ENCODE measurements around the gene TMEM169. TPM values are rescaled to one million over a fixed set of nuclear protein-coding genes. Genes with fewer than 3 reads are reported as not detected.
"Not testable (repeated sequence)": the region's sequence is repeated elsewhere in the genome, so short reads cannot be mapped to it uniquely, and the experiment has no call there.

Gene TMEM169
- total RNA-seq, 2 experiments from 2014 or later: 1.1 to 2.0 TPM

DNA sequence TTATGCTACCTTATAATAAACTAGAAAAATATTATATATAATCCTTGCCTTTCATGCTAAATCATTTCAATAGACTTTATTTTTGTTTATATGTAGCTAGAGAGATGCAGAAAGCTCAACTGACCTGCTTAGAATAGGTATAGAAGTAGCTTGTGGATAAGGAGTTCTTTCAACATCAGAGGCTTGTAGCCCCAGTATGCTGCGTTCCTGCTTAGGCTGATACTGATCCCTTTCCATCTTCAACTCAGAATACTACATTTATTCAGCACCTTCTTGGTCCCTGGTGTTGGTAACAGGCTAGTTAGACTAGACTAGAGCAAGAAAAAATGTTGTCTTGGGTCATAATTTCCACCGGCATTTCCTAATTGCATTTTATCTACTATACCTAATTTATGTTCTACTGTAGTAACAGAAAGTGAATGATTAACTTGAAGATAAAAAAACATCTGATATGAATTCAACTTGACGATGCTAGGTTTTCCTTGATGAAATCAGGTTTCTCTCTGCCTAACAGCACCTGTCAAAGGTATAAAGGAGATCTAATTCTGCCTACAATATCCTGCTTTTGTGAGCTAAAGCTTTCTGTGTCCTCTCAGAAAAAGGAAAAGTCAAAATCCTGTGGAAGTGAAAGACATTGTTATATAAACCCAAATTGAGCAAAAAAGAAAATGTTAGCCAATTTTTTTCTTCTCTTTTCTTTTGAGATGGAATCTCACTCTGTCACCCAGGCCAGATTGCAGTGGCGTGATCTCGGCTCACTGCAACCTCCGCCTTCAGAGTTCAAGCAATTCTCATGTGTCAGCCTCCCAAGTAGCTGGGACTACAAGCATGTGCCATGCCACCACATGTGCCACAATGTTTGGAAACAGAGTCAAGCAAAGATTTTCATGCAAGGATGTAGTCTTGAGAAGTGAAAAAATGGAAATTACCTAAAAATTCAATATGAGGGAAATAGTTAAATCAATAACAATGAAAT is 5.9 kb upstream of the TMEM169 start:
- H3K36me3 Mint-ChIP-seq: peaks cover 31% of the 10 kb centered on the region
- DNase-seq (no peak), ATAC-seq (ENCODE audit: low read depth) (no peak)
- H3K27me3 Mint-ChIP-seq: no peaks in the 10 kb centered on the region
- H3K4me3 Mint-ChIP-seq: no peak overlapping the region
- no peaks in the 10 kb centered on the region for H3K9me3 Mint-ChIP-seq
- H3K4me1 Mint-ChIP-seq: peaks cover 27% of the 10 kb centered on the region
- H3K27ac Mint-ChIP-seq: no peak overlapping the region
- POLR2A ChIA-PET: interaction anchor here (1.2 kb wide), 1 partner anchor 8 kb away, joined by 4 read pairs; no protein-coding TSS in a partner anchor

DNA sequence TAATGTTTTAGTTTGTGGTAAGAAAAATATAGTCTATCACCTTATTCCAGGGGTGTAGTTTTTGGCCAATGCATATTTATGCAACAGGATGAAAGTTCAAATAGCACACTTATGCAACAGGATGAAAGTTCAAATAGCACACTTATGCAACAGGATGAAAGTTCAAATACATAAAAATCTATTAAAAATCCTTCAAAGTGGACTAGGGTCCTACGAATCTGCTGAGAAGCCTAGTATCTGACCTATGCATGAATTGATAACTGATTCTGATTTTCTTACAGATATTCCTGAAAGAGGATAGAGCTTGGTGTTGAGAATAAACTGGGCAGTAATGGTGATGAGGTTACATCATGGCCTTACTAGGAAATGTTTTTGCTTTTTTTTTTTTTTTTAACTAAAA is 2.9 kb upstream of the TMEM169 start:
- H3K9me3 Mint-ChIP-seq: no peaks in the 10 kb centered on the region
- peaks cover 46% of the 10 kb centered on the region for H3K4me1 Mint-ChIP-seq
- no peak for ATAC-seq (ENCODE audit: low read depth)
- POLR2A ChIA-PET: no interaction called here
- no peak for DNase-seq
- H3K27me3 Mint-ChIP-seq: peaks cover 2% of the 10 kb centered on the region
- peaks cover 23% of the 10 kb centered on the region for H3K36me3 Mint-ChIP-seq
- no peak overlapping the region for H3K4me3 Mint-ChIP-seq
- H3K27ac Mint-ChIP-seq: no peak overlapping the region

DNA sequence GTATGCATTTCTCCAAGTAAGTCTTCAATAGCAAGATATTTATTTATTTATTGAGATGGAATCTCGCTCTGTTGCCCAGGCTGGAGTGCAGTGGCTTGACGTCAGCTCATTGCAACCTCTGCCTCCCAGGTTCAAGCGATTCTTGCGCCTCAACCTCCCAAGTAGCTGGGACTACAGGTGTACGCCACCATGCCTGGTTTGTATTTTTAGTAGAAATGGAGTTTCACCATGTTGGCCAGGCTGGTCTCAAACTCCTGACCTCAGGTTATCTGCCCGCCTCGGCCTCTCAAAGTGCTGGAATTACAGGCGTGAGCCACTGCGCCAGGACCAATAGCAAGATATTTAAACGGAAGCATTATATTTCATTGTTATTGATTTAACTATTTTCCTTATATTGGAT is 1.7 kb upstream of the TMEM169 start:
- Mint-ChIP-seq H3K4me1 (peaks cover 47% of the 10 kb centered on the region), H3K4me3 (peak overlapping the region; percentile 42), H3K36me3 (peaks cover 15% of the 10 kb centered on the region)
- DNase-seq; ATAC-seq (ENCODE audit: low read depth); POLR2A ChIA-PET; H3K27me3 Mint-ChIP-seq; H3K9me3 Mint-ChIP-seq; H3K27ac Mint-ChIP-seq: not testable (repeated sequence)

DNA sequence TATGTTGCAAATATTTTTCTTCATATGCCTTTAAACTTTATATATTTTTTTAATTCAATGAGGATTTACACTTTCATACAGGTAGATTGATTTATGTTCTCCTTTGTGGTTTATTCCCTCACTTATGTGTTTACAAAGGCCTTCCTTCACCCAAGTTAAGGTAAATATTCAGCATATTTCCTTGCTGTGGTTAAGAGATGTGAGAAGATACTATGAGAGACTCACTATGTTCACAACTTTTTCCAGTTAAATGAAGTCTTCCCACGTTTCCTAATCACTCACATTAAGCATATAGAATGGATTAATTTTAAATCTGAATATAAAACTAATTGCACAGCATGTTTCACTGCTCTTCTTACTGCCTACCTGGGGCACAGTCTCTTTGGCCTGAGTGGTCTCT is 707 bp upstream of the TMEM169 start:
- POLR2A ChIA-PET: interaction anchor here (0.8 to 1.7 kb wide), 9 partner anchors 9 to 417 kb away, joined by 3 to 13 read pairs (median 5); partner anchors contain the start of genes RPL37A and XRCC5
- Mint-ChIP-seq H3K9me3 (no peaks in the 10 kb centered on the region), H3K4me1 (peaks cover 46% of the 10 kb centered on the region), H3K27ac (peak overlapping the region; percentile 88), H3K36me3 (peaks cover 10% of the 10 kb centered on the region), H3K4me3 (peak overlapping the region; percentile 96), H3K27me3 (peaks cover 2% of the 10 kb centered on the region)
- DNase-seq (no peak), ATAC-seq (ENCODE audit: low read depth) (no peak)

DNA sequence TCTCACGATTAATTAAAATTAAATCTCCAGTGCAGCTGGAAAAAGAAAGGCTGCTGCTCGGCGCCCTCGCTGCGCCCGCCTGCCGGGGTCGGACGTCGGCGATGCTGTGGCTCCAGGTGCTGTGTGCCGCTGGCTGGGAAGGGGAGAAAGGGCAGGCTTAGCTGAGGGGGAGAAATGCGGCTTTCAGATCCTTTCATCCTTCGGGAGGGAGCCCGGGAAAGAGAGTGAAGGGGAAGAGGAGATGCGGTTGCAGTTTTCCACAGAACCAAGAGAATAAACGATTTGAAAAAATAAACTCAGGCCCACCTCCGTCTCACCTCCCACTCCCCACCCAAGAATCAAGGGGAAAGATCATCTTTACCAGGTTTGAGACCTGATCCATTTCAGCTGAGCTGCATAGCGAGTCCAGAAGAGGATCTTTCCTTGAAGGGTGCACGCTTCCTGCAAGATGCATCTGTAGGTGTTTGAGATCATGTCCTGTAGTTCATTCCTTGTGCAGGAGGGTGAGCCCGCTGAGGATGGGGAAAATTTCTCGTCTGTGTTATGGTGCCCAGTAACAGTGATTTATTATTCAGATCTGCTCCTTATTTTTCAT is 495 bp downstream of the TMEM169 start:
- Mint-ChIP-seq H3K27me3 (peaks cover 2% of the 10 kb centered on the region), H3K36me3 (peaks cover 5% of the 10 kb centered on the region), H3K27ac (peak overlapping the region; percentile 88), H3K4me1 (peaks cover 46% of the 10 kb centered on the region), H3K9me3 (no peaks in the 10 kb centered on the region), H3K4me3 (peak overlapping the region; percentile 96)
- ATAC-seq (ENCODE audit: low read depth) (peak; percentile 9), DNase-seq (no peak)
- POLR2A ChIA-PET: interaction anchor here (0.7 to 1.7 kb wide), 8 partner anchors 8 to 416 kb away, joined by 3 to 13 read pairs (median 6); partner anchors contain the start of genes RPL37A and XRCC5

DNA sequence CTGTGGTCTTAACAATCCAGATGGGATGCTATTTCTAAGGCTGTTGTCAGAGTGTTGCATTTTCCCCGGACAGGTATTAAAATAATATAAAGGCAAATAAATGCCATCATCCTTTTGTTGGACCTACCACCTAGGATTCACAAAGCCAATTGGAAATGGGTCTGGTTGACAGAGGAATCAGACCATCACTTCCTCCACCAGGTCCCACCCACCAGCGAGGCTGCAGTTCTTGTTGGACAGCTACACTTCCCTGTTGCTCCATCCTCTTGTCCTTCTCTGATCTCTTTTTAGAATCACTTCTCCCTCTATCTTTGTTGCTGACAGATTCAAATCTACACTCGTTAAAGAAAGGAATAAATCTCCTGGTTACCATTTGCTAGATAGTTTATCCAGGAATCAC is 1.1 kb downstream of the TMEM169 start:
- no peak for ATAC-seq (ENCODE audit: low read depth)
- Mint-ChIP-seq H3K27ac (peak overlapping the region; percentile 88), H3K4me1 (peaks cover 45% of the 10 kb centered on the region), H3K27me3 (peaks cover 2% of the 10 kb centered on the region), H3K9me3 (no peaks in the 10 kb centered on the region), H3K4me3 (peak overlapping the region; percentile 96), H3K36me3 (peaks cover 5% of the 10 kb centered on the region)
- POLR2A ChIA-PET: interaction anchor here (1.5 to 3.9 kb wide), 2 partner anchors 24 to 27 kb away, joined by 3 to 21 read pairs; partner anchors contain the start of gene XRCC5
- DNase-seq: no peak

DNA sequence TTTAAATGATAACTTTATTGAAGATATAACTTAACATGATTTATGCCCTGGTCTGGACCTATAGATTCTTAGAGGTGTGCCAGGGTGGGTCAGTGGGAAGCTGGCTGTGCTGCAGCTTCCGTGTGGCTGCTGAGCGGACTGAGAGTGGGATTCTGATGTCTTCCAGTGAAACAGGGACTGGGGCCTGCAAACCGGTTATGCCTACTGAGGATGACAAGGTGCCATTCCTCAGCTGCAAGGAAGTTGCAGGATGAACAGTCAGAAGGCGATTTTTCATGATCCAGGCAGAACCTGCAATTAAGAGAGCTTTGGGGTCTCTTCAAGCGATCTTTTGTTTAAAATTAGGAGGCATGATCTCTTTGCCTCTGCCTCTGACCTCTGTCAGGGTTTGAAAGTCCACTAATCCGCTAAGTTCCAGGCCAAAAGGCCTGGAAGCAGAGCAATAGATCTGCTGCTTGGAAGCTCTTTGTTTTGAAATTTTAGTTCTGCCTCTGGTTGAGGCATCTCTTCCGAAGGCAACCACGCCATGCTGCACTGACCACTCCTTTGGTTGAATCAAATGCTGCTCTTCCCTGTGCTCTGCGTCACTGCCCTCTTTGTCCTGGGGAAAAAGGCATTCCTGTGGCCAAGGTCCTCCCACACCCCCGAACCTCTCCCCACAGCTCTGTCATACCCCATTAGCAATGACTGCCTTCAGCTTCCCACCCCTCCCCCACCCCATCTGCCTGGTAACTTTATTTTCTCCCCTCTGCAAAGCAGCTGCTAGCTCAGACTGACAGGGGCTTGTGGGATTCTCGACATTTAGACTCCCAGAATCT is 2.0 kb downstream of the TMEM169 start:
- peaks cover 43% of the 10 kb centered on the region for H3K4me1 Mint-ChIP-seq
- H3K36me3 Mint-ChIP-seq: peaks cover 5% of the 10 kb centered on the region
- H3K9me3 Mint-ChIP-seq: no peaks in the 10 kb centered on the region
- DNase-seq: no peak
- POLR2A ChIA-PET: interaction anchor here (1.0 to 3.9 kb wide), 5 partner anchors 9 to 59 kb away, joined by 3 to 21 read pairs (median 4); partner anchors contain the start of gene XRCC5
- peaks cover 2% of the 10 kb centered on the region for H3K27me3 Mint-ChIP-seq
- ATAC-seq (ENCODE audit: low read depth): no peak
- H3K4me3 Mint-ChIP-seq: peak overlapping the region; percentile 36
- H3K27ac Mint-ChIP-seq: peak overlapping the region; percentile 96

DNA sequence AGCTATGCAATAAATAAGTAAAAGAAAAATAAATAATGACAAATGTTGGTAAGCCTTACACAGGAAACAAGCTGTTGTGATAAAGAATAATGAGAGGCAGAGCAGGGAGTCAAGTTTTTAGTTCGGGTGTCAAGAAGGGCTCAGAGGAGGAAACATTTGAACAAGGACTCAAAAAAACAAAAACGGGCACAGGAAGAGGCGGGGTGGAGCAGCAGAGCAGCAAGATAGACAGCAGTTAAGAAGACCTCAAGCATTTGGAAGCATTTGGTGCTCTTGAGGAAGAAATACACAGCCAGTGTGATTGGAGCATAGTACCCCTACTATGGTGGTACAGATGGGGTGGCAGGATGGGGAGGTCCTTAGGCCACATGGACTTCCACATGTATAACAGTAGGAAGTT is 2.8 kb downstream of the TMEM169 start:
- Mint-ChIP-seq H3K9me3 (no peaks in the 10 kb centered on the region), H3K27ac (peak overlapping the region; percentile 96), H3K4me3 (peak overlapping the region; percentile 70), H3K4me1 (peaks cover 41% of the 10 kb centered on the region), H3K27me3 (peaks cover 2% of the 10 kb centered on the region), H3K36me3 (peaks cover 2% of the 10 kb centered on the region)
- ATAC-seq (ENCODE audit: low read depth): peak; percentile 35
- POLR2A ChIA-PET: interaction anchor here (0.5 to 3.9 kb wide), 7 partner anchors 10 to 1896 kb away, joined by 3 to 21 read pairs (median 4); partner anchors contain the start of gene XRCC5
- no peak for DNase-seq

DNA sequence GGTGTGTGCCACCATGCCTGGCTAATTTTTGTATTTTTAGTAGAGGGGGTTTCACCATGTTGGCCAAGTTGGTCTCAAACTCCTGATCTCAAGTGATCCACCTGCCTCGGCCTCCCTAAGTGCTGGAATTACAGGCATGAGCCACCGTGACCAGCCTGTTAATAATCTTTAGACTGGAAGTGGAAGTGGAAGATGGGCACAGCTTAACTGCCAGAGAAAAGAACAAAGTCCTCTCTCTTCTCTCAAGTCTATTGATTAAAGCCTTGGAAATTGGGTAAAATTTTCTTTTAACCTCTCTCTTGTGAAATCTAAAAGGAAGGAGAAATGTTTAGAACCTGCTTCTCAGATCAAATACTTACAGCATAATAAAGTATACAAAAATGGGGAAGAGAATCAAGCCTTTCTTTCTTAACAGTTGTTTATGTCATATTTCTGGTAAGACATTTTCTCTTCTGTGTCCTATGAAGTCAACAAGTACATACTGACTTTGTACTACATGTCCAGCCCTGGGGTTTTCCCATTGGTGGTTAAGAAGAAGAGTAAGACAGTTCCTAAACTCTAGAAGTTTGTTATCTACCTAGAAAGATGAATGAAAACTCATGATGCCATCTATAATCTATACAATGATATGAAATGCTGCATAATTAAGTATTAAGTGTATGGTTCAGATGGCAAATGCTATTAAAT is 4.6 kb downstream of the TMEM169 start:
- DNase-seq: no peak

DNA sequence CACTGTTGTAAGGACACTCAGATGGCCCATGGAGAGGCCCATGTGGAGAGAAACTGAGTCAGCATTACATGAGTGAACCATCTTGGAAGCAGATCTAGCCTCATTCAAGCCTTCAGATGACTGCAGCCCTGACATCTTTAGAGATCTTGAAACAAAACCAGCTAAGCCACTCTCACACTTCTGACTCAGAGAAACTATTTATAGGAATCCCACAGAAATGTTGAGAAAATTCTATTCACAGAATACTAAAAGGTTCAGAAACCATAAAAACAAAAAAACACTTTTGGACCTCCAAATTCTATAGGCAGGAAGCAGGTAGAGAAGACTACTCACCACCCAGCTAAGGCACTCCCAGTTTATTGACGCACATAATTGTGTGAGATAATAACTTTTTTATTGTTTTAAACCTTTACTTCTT is 8.7 kb downstream of the TMEM169 start:
- POLR2A ChIA-PET: interaction anchor here (1.5 kb wide), 1 partner anchor 9 kb away, joined by 6 read pairs; the partner anchor contains the start of genes PECR and TMEM169
- no peak overlapping the region for H3K27ac Mint-ChIP-seq

More for the DNA sequence above, 4.6 kb downstream of the TMEM169 start:
- Mint-ChIP-seq H3K4me1 (peaks cover 45% of the 10 kb centered on the region), H3K9me3 (no peaks in the 10 kb centered on the region), H3K4me3 (no peak overlapping the region), H3K36me3 (peaks cover 2% of the 10 kb centered on the region), H3K27ac (no peak overlapping the region), H3K27me3 (peaks cover 2% of the 10 kb centered on the region)
- no peak for ATAC-seq (ENCODE audit: low read depth)
- POLR2A ChIA-PET: interaction anchor here (3.9 kb wide), 1 partner anchor 23 kb away, joined by 21 read pairs; the partner anchor contains the start of gene XRCC5

DNA sequence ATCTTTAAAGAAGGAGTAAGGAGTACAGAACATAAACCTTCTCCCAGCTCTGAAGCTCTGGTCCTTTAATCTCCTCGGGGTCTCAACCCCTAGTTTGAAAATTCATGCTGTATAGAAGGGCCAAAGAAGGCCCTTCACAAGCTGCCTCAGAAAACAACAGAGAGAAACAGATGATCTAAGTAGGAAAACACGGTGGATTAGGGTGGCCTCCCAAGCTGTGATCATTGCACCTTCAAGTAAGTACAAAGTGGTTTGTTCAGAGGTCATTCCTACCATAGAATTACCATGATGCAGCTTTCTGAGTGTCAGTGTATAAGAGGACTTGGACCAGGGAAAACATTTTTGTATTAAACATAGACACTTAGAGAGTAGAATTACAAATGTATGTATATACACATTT is 10.9 kb downstream of the TMEM169 start:
- DNase-seq: no peak
- H3K27ac Mint-ChIP-seq: no peak overlapping the region
- H3K9me3 Mint-ChIP-seq: no peaks in the 10 kb centered on the region
- ATAC-seq (ENCODE audit: low read depth): no peak
- H3K27me3 Mint-ChIP-seq: no peaks in the 10 kb centered on the region
- no peaks in the 10 kb centered on the region for H3K36me3 Mint-ChIP-seq
- H3K4me1 Mint-ChIP-seq: peaks cover 16% of the 10 kb centered on the region
- H3K4me3 Mint-ChIP-seq: no peak overlapping the region
- POLR2A ChIA-PET: interaction anchor here (1.8 kb wide), 1 partner anchor 15 kb away, joined by 4 read pairs; no protein-coding TSS in a partner anchor

More for the DNA sequence above, 8.7 kb downstream of the TMEM169 start:
- Mint-ChIP-seq H3K4me1 (peaks cover 16% of the 10 kb centered on the region), H3K27me3 (no peaks in the 10 kb centered on the region), H3K4me3 (no peak overlapping the region), H3K36me3 (no peaks in the 10 kb centered on the region), H3K9me3 (no peaks in the 10 kb centered on the region)
- ATAC-seq (ENCODE audit: low read depth) (no peak), DNase-seq (no peak)

DNA sequence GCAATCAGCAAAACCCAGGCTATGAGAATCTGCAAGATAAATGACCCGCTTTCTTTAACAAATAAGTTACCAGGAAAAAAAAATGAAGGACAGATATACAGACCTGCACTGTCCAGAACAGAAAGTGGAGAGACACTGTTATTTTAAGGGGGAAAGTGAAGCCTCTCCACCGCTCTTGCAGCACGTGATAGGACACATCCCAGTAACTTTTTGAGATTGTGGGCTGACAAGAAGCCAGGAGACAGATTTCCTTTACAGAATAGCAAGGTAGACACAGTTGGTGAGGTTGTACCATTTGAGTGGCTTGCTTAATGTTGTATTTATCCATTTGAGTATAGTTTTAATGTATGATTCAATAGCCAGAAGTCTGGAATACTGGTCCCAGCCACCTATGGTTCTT is 13.0 kb downstream of the TMEM169 start:
- Mint-ChIP-seq H3K27ac (no peak overlapping the region), H3K9me3 (no peaks in the 10 kb centered on the region), H3K4me1 (peaks cover 15% of the 10 kb centered on the region), H3K4me3 (no peak overlapping the region), H3K27me3 (no peaks in the 10 kb centered on the region), H3K36me3 (no peaks in the 10 kb centered on the region)
- POLR2A ChIA-PET: no interaction called here
- DNase-seq: no peak
- ATAC-seq (ENCODE audit: low read depth): no peak
